ENCODE measurements around the gene AADAT.

AADAT gene

GRCh38 chr4:170035845-170036244, 53.9 kb downstream of the AADAT start:
- FAIRE-seq: no peak
- DNase-seq (ENCODE audit: insufficient read length, low spot score): no peak

GRCh38 chr4:170035231-170035630, 54.5 kb downstream of the AADAT start:
- no peak for FAIRE-seq
- DNase-seq (ENCODE audit: insufficient read length, low spot score): no peak

- no peak for FAIRE-seq
- no peak for DNase-seq (ENCODE audit: insufficient read length, low spot score)
Measured at GRCh38 chr4:170033999-170034398, 55.8 kb downstream of the AADAT start.

GRCh38 chr4:170030121-170030520, 59.6 kb downstream of the AADAT start:
- FAIRE-seq: no peak
- no peak for DNase-seq (ENCODE audit: insufficient read length, low spot score)

- peak; percentile 69 for DNase-seq (ENCODE audit: insufficient read length, low spot score)
- FAIRE-seq: peak; percentile 84
Measured at GRCh38 chr4:170027181-170027829, 62.5 kb downstream of the AADAT start.

GRCh38 chr4:170026253-170027021, 63.3 kb downstream of the AADAT start, which contains the start of gene MFAP3L:
MFAP3L (minus strand) TSS chr4:170026395; CDS start chr4:170005877, 20,518 bp downstream.
- FAIRE-seq (peak; percentile 23), DNase-seq (ENCODE audit: insufficient read length, low spot score) (peak; percentile 71)

GRCh38 chr4:170025523-170026252, 64.1 kb downstream of the AADAT start:
- no peak for FAIRE-seq
- DNase-seq (ENCODE audit: insufficient read length, low spot score): no peak

GRCh38 chr4:170022211-170022610, 67.5 kb downstream of the AADAT start:
- DNase-seq (ENCODE audit: insufficient read length, low spot score): no peak
- FAIRE-seq: no peak

- no peak for FAIRE-seq
- no peak for DNase-seq (ENCODE audit: insufficient read length, low spot score)
Measured at GRCh38 chr4:170017252-170017651, 72.5 kb downstream of the AADAT start.

- FAIRE-seq: no peak
- DNase-seq (ENCODE audit: insufficient read length, low spot score): no peak
Measured at GRCh38 chr4:170015285-170015684, 74.5 kb downstream of the AADAT start.

GRCh38 chr4:170014359-170015011, 75.3 kb downstream of the AADAT start:
- FAIRE-seq (no peak), DNase-seq (ENCODE audit: insufficient read length, low spot score) (no peak)

GRCh38 chr4:170012629-170012958, 77.2 kb downstream of the AADAT start:
- FAIRE-seq: no peak
- no peak for DNase-seq (ENCODE audit: insufficient read length, low spot score)

- DNase-seq (ENCODE audit: insufficient read length, low spot score) (no peak), FAIRE-seq (no peak)
Measured at GRCh38 chr4:170011921-170012628, 77.7 kb downstream of the AADAT start.

Data from GM19239 (cell line).